Caco-2 (cell line): ENCODE results near the gene POU4F1. TPM values are rescaled to one million over a fixed set of nuclear protein-coding genes. Genes with fewer than 3 reads are reported as not detected.

Experiments
- BruUV-seq: library from RNA; stranded (reverse); fragments of 400-500 nt; replicated peaks from 2 replicates; lab custom pipeline; 2021; lab: Mats Ljungman, UMichigan
- CTCF ChIA-PET: fragments of 300-600 bp; sonication (Branson Sonifier 250); formaldehyde crosslinking; loops from one replicate; lab custom pipeline; 2022; ENCODE audit warnings: antibody characterized with exemption; lab: Charles Lee
- POLR2A ChIA-PET: fragments of 300-600 bp; sonication (Branson Sonifier 250); formaldehyde crosslinking; loops from one replicate; lab custom pipeline; 2022; ENCODE audit warnings: antibody characterized with exemption; lab: Charles Lee
- DNase-seq, 2 experiments: peaks; one replicate each; pipeline versions ENCODE4 v3.0.0 to v3.0.0-alpha.2; 2020 to 2022
- H3K27me3 ChIP-seq: replicated peaks from 2 replicates; pipeline ENCODE4 v1.6.0; 2011; ENCODE audit warnings: low read length; ENCODE audit not compliant: control insufficient read depth, insufficient read depth
- H3K36me3 ChIP-seq: 2 replicates; pipeline ENCODE4 v1.5.1; 2011; ENCODE audit warnings: low read length; ENCODE audit not compliant: control insufficient read depth, insufficient read depth
- H3K4me1 ChIP-seq: fragments of 250-450 bp; sonication (Bioruptor Pico); 2 replicates; pipeline ENCODE4 v1.5.1; 2020; ENCODE audit warnings: mild to moderate bottlenecking
- H3K4me3 ChIP-seq: 2 replicates; pipeline ENCODE4 v1.5.1; 2011; ENCODE audit warnings: low read depth, mild to moderate bottlenecking, control low read depth, low read length
- H3K9me3 ChIP-seq: fragments of 250-450 bp; sonication (Bioruptor Pico); 2 replicates; pipeline ENCODE4 v1.5.1; 2020; ENCODE audit warnings: mild to moderate bottlenecking, moderate library complexity
- H3K27ac Mint-ChIP-seq: one replicate; pipeline ENCODE4 v1.8.0; 2022; ENCODE audit warnings: mixed read lengths; ENCODE audit not compliant: unreplicated experiment
- H3K27me3 Mint-ChIP-seq: one replicate; pipeline ENCODE4 v1.8.0; 2022; ENCODE audit warnings: mixed read lengths; ENCODE audit not compliant: insufficient read depth, unreplicated experiment
- H3K36me3 Mint-ChIP-seq: one replicate; pipeline ENCODE4 v1.8.0; 2022; ENCODE audit warnings: mild to moderate bottlenecking, mixed read lengths; ENCODE audit not compliant: insufficient read depth, unreplicated experiment
- H3K4me1 Mint-ChIP-seq: one replicate; pipeline ENCODE4 v1.8.0; 2022; ENCODE audit warnings: low read depth, mixed read lengths; ENCODE audit not compliant: unreplicated experiment
- H3K4me3 Mint-ChIP-seq: one replicate; pipeline ENCODE4 v1.8.0; 2022; ENCODE audit warnings: mild to moderate bottlenecking, moderate library complexity, mixed read lengths; ENCODE audit not compliant: unreplicated experiment
- H3K9me3 Mint-ChIP-seq: one replicate; pipeline ENCODE4 v1.8.0; 2022; ENCODE audit warnings: mixed read lengths; ENCODE audit not compliant: unreplicated experiment
- CTCF ChIP-seq, 2 experiments: fragments of 200-600 bp in 1 of 2; IDR thresholded peaks; 1 replicate in 1 of 2; 2 replicates in 1 of 2; pipeline versions ENCODE4 v1.5.1 to v1.8.0; 2011 to 2022; ENCODE audit warnings: antibody characterized with exemption in 1 of 2, control low read depth in 1 of 2, inconsistent platforms in 1 of 2, low read depth in 1 of 2, low read length in 1 of 2, mild to moderate bottlenecking in 1 of 2, moderate library complexity in 1 of 2; ENCODE audit not compliant: insufficient read depth in 1 of 2, severe bottlenecking in 1 of 2, unreplicated experiment in 1 of 2
- intact Hi-C: fragments of 100-400 bp; cut with micrococcal nuclease; formaldehyde crosslinking; loops from one replicate; pipeline ENCODE4 v1.10.0; 2022; ENCODE audit not compliant: unreplicated experiment
- total RNA-seq: library from RNA; stranded (reverse); gene quantifications from 2 replicates; pipeline ENCODE4 v1.2.3, GENCODE V29; 2022

The POU4F1 gene
- total RNA-seq, 1 experiment from 2014 or later = 8.1 TPM

DNA sequence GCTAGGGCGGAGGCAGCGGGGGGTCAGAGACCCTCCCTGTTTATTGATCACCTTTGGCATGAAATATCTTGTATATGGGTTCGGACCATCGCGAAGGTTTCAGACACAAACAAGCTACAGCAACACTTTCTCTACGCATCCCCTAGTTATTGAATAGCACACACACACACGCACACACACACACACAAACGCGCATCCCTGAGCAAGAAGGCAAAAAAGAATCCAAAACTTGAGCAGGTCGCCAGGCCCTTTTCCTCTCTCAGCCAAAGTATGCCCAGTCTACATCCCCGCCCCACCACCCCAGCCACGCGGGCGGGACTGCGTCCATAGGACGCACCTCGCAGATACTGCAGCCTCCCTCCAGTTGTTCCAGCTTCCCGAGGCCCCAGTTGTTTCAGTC is 16.0 kb downstream of the POU4F1 start:
- no peaks in the 10 kb centered on the region for H3K4me1 Mint-ChIP-seq
- H3K27me3 Mint-ChIP-seq = peaks cover 37% of the 10 kb centered on the region
- Histone ChIP-seq H3K9me3 (no peaks in the 10 kb centered on the region), H3K36me3 (no peaks in the 10 kb centered on the region), H3K4me1 (no peaks in the 10 kb centered on the region), H3K27me3 (no peaks in the 10 kb centered on the region), H3K4me3 (no peak overlapping the region)
- CTCF ChIA-PET = no interaction called here
- BruUV-seq = no TSS peak
- intact Hi-C loops = no loop called here
- H3K4me3 Mint-ChIP-seq = no peak overlapping the region
- H3K36me3 Mint-ChIP-seq = no peaks in the 10 kb centered on the region
- H3K9me3 Mint-ChIP-seq = no peaks in the 10 kb centered on the region
- POLR2A ChIA-PET = no interaction called here
- DNase-seq = no peak
- no peak overlapping the region for H3K27ac Mint-ChIP-seq
- TF ChIP-seq CTCF (IDR thresholded peaks at IDR 0.05; ENCODE audit: insufficient read depth in 1 of 2, low read depth in 1 of 2, low read length in 1 of 2, severe bottlenecking in 1 of 2, unreplicated experiment in 1 of 2) = no peak

- no peak overlapping the region for H3K27ac Mint-ChIP-seq
- no peaks in the 10 kb centered on the region for H3K36me3 Mint-ChIP-seq
- H3K9me3 Mint-ChIP-seq = no peaks in the 10 kb centered on the region
- H3K4me1 ChIP-seq = no peaks in the 10 kb centered on the region
- H3K9me3 ChIP-seq = no peaks in the 10 kb centered on the region
- POLR2A ChIA-PET = no interaction called here
- H3K27me3 ChIP-seq = no peaks in the 10 kb centered on the region
- DNase-seq = no peak
- no peak overlapping the region for H3K4me3 ChIP-seq
- CTCF ChIA-PET = interaction anchor here (1.0 kb wide), 1 partner anchor 17 kb away, joined by 8 read pairs; the partner anchor contains the start of gene POU4F1
- no TSS peak for BruUV-seq
- intact Hi-C loops = no loop called here
- no peak overlapping the region for H3K4me3 Mint-ChIP-seq
- H3K36me3 ChIP-seq = no peaks in the 10 kb centered on the region
- H3K27me3 Mint-ChIP-seq = peaks cover 34% of the 10 kb centered on the region
- H3K4me1 Mint-ChIP-seq = no peaks in the 10 kb centered on the region
- peak; percentile 27 to 35 for TF ChIP-seq CTCF (IDR thresholded peaks at IDR 0.05; ENCODE audit: insufficient read depth in 1 of 2, low read depth in 1 of 2, low read length in 1 of 2, severe bottlenecking in 1 of 2, unreplicated experiment in 1 of 2)
These were observed 16.6 kb downstream of the POU4F1 start for GRCh38 chr13:78586706-78587105.

GRCh38 chr13:78576261-78576660 is 27.1 kb downstream of the POU4F1 start:
- intact Hi-C loops = loop anchor here (10.0 kb wide), 1 partner anchor 441 kb away; no protein-coding TSS in a partner anchor
- no TSS peak for BruUV-seq

More at GRCh38 chr13:78576261-78576660, 27.1 kb downstream of the POU4F1 start:
- H3K4me1 Mint-ChIP-seq = no peaks in the 10 kb centered on the region
- Histone ChIP-seq H3K9me3 (no peaks in the 10 kb centered on the region), H3K36me3 (no peaks in the 10 kb centered on the region), H3K4me3 (no peak overlapping the region), H3K4me1 (no peaks in the 10 kb centered on the region), H3K27me3 (no peaks in the 10 kb centered on the region)
- no peaks in the 10 kb centered on the region for H3K36me3 Mint-ChIP-seq
- no peaks in the 10 kb centered on the region for H3K9me3 Mint-ChIP-seq
- no peak overlapping the region for H3K27ac Mint-ChIP-seq
- CTCF ChIA-PET = no interaction called here
- peaks cover 17% of the 10 kb centered on the region for H3K27me3 Mint-ChIP-seq
- no peak overlapping the region for H3K4me3 Mint-ChIP-seq
- TF ChIP-seq CTCF (IDR thresholded peaks at IDR 0.05; ENCODE audit: insufficient read depth in 1 of 2, low read depth in 1 of 2, low read length in 1 of 2, severe bottlenecking in 1 of 2, unreplicated experiment in 1 of 2) = no peak
- no peak for DNase-seq
- POLR2A ChIA-PET = no interaction called here
